PFSK-1 (cell line): Measurements from ENCODE around the gene EPHA4.

Experiments
- FOXP2 ChIP-seq: optimal IDR thresholded peaks from 2 replicates; pipeline ENCODE3; 2011; ENCODE audit warnings: borderline replicate concordance, control low read depth, inconsistent platforms; ENCODE audit not compliant: insufficient read depth; ENCODE audit errors: extremely low read length, extremely low read depth
- POLR2AphosphoS5 ChIP-seq: IDR thresholded peaks from 2 replicates; pipeline ENCODE4 v1.6.1; 2012; ENCODE audit warnings: low read depth, mild to moderate bottlenecking, control low read depth, low read length, moderate library complexity
- REST ChIP-seq, 2 experiments: IDR thresholded peaks; 2 replicates each; pipeline versions ENCODE4 v1.6.1 to v1.8.0; 2011 to 2012; ENCODE audit warnings: low read depth in 2 of 2, low read length in 2 of 2, control low read depth in 1 of 2, inconsistent platforms in 1 of 2, mild to moderate bottlenecking in 1 of 2, moderate library complexity in 1 of 2; ENCODE audit not compliant: insufficient read depth in 1 of 2
- SIN3A ChIP-seq: IDR thresholded peaks from 2 replicates; pipeline ENCODE4 v1.6.1; 2012; ENCODE audit warnings: mild to moderate bottlenecking, low read length, moderate library complexity, borderline replicate concordance; ENCODE audit not compliant: insufficient read depth
- TAF1 ChIP-seq: IDR thresholded peaks from 2 replicates; pipeline ENCODE4 v1.6.1; 2012; ENCODE audit warnings: low read length, control low read depth, borderline replicate concordance; ENCODE audit not compliant: insufficient read depth

EPHA4 gene

GRCh38 chr2:221429741-221430491 is 142.2 kb downstream of the EPHA4 start:
- TF ChIP-seq FOXP2 (no peak), SIN3A (no peak), REST (IDR thresholded peaks at IDR 0.05; ENCODE audit: insufficient read depth in 1 of 2, low read depth in 2 of 2, low read length in 2 of 2) (no peak), POLR2AphosphoS5 (no peak), TAF1 (no peak)

- no peak for TF ChIP-seq TAF1
- no peak for TF ChIP-seq FOXP2
- no peak for TF ChIP-seq REST (IDR thresholded peaks at IDR 0.05; ENCODE audit: insufficient read depth in 1 of 2, low read depth in 2 of 2, low read length in 2 of 2)
- no peak for TF ChIP-seq SIN3A
- TF ChIP-seq POLR2AphosphoS5: no peak
Observed at GRCh38 chr2:221428896-221429295, 143.2 kb downstream of the EPHA4 start.

GRCh38 chr2:221426929-221427328 is 145.2 kb downstream of the EPHA4 start:
- no peak for TF ChIP-seq REST (IDR thresholded peaks at IDR 0.05; ENCODE audit: insufficient read depth in 1 of 2, low read depth in 2 of 2, low read length in 2 of 2)
- no peak for TF ChIP-seq TAF1
- TF ChIP-seq FOXP2: no peak
- TF ChIP-seq SIN3A: no peak
- no peak for TF ChIP-seq POLR2AphosphoS5

- TF ChIP-seq REST (IDR thresholded peaks at IDR 0.05; ENCODE audit: insufficient read depth in 1 of 2, low read depth in 2 of 2, low read length in 2 of 2): no peak
- TF ChIP-seq TAF1: no peak
- no peak for TF ChIP-seq POLR2AphosphoS5
- no peak for TF ChIP-seq SIN3A
- no peak for TF ChIP-seq FOXP2
Observed at GRCh38 chr2:221425891-221426290, 146.2 kb downstream of the EPHA4 start.

GRCh38 chr2:221425353-221425752 is 146.8 kb downstream of the EPHA4 start:
- TF ChIP-seq REST (IDR thresholded peaks at IDR 0.05; ENCODE audit: insufficient read depth in 1 of 2, low read depth in 2 of 2, low read length in 2 of 2) (no peak), POLR2AphosphoS5 (no peak), SIN3A (no peak), FOXP2 (no peak), TAF1 (no peak)
